Activated CD4-positive, alpha-beta T cell treated with anti-CD3 and anti-CD28 coated beads, Interleukin-2, Interleukin-4, amounts not matched to agents 100 ng/mL and 50 ng/mL, durations not matched to agents 16 hours and 8 hours (primary cell): ENCODE data around the gene ERI3.

Experiments
- DNase-seq: peaks from one replicate; pipeline ENCODE4 v3.0.0-alpha.2; 2020; ENCODE audit warnings: low spot score

Gene ERI3

GRCh38 chr1:44316231-44316759, 38.8 kb downstream of the ERI3 start:
- DNase-seq = peak; percentile 60

GRCh38 chr1:44315521-44315920, 39.5 kb downstream of the ERI3 start:
- no peak for DNase-seq

- no peak for DNase-seq
These were observed 40.6 kb downstream of the ERI3 start for GRCh38 chr1:44314452-44314851.

GRCh38 chr1:44313265-44313918, 41.7 kb downstream of the ERI3 start:
- no peak for DNase-seq

DNA sequence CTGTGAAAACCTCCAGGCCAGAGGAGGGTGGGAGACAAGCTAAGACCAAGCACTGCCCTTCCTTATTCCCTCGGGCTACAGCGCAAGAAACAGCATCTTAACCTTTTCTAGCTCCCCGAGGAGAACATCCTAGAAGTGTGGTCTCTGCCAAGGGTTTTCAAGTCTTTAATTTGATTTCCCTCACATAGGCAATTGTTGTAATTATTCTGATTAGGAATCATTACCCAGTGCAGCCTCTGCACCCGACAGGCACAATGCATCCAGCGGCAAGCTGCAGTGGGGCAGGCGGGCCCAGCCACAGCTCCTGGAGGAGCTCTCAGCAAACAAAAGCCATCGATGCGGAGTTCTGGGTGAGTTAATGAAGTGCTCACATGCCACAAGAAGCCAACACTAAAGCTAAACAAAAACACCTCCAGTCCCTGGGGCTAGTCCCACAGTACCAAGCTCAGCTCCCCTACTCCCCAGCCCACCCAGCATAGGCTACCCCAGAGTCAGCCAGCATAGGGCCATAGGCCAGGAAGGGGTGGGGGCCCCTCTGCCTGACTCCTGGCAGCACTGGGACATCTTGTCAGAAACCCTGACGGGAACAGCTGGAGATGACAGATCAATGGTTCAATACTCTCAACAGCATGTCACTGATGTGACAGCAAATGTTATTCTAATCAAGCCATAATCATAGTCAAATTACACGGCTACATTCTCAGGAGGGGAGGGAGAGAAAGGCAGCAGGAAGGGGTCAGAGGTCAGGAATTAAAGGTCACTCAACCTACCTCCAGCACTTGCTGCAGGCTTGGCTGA, 42.5 kb downstream of the ERI3 start:
- no peak for DNase-seq

GRCh38 chr1:44310006-44310405, 45.1 kb downstream of the ERI3 start:
- DNase-seq = no peak

DNA sequence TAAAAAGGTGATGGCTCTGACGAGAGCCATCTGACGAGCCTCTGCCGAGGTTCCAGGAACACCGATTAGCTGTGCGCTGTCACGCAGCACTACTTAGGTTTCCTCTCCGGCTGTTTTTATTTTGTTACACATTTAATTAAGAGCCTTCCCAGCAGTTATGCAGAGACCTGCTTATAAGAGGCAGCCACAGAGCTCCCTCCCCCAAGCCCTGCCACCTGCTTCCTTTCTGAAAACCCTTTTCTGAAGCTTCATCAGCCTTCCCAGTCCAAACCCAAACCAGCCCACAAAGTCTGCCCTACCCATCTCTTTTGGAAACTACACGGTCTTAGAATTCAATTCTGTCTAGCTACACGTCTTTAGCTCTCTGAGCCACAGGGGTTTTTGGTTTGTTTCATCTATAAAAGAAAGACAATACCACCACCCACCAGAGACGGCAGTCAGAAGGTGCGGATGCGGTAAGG, 49.1 kb downstream of the ERI3 start:
- no peak for DNase-seq

DNA sequence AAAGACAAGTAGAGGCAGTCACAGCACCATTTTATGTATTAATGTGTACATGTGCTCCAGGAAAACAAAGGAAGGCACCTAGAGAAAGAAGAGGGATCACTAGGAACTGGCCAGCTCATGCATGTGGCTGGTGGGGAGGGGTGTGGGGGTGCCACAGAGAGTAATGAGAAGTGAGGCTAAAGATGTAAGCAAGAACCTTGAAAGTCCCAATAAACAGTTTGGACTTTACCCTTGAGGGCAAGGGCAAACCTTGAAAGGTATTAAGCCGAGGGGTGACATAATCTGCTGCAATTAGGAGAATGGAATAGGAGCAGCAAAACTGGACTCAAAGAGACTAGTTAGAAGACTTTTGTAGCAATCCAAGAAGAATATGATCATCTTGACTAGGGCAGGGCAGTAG, 51.5 kb downstream of the ERI3 start:
- no peak for DNase-seq

DNA sequence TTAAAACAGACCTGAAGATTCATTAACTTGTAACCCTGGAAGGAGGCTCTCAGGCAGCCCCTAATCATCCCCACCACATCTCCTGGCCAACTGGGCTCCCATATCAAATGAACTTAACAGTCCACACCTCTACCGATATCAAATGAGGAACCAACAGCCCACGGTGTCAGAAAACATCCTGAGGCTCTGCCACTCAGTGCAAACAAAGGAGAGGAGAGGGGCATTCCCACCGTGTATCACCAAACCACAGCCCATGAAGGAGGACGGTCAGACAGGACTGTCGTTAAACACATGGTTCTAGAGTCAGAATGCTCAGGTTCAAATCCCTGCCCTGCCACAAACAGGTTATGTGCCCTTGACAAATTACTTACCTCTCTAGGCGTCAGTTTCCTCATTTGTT, 52.5 kb downstream of the ERI3 start:
- no peak for DNase-seq

- no peak for DNase-seq
These were observed 53.6 kb downstream of the ERI3 start for GRCh38 chr1:44301442-44301841.

- DNase-seq = no peak
These were observed 54.2 kb downstream of the ERI3 start for GRCh38 chr1:44300852-44301251.

GRCh38 chr1:44297695-44298400, 57.2 kb downstream of the ERI3 start:
- DNase-seq = no peak

DNA sequence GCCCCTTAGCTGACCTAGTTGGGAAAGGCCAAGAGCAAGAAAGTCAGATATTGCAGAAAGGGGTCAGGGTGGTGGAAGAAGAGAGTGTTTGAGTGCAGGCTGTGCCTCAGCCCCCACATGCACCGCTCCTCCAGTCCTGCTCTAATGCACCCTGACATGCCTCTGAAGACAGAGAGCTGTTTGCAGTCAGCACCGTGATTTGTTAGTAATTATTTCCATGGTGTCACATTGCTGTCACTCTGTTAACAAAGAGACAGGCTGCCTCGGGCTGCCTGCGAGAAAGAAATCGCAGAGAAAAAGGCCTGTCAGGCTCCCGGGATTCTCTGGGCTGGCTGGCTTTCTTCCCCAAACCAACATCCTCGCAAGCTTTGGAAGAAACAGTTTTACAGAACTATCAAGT, 58.3 kb downstream of the ERI3 start:
- DNase-seq = no peak

GRCh38 chr1:44296086-44296485, 59.0 kb downstream of the ERI3 start:
- DNase-seq = no peak

- DNase-seq = no peak
These were observed 60.5 kb downstream of the ERI3 start for GRCh38 chr1:44294588-44295007.

GRCh38 chr1:44293761-44294315, 61.2 kb downstream of the ERI3 start:
- DNase-seq = no peak

DNA sequence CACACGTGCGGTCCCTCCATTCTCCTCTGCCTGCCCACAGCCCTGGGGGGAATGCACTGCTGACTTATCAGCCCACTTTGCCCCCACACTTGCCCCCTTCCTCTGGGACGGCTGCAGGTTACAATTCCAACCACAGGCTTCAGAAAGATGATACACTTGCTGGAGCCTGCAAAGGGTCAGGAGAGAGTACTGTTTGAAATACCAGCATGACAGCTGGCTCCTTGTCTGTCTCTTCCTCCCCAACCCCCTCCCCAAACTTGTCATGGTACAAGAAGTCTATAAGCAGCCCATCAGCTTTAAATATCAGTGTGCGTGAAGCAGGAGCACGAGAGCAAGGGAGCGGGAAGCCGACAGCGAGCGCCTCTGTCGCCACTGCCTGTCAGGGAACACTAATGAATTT, 62.4 kb downstream of the ERI3 start:
- DNase-seq = no peak

- DNase-seq = no peak
These were observed 64.6 kb downstream of the ERI3 start for GRCh38 chr1:44290250-44291094.

GRCh38 chr1:44289530-44289929, 65.5 kb downstream of the ERI3 start:
- DNase-seq = no peak

GRCh38 chr1:44288883-44289282, 66.2 kb downstream of the ERI3 start:
- no peak for DNase-seq

DNA sequence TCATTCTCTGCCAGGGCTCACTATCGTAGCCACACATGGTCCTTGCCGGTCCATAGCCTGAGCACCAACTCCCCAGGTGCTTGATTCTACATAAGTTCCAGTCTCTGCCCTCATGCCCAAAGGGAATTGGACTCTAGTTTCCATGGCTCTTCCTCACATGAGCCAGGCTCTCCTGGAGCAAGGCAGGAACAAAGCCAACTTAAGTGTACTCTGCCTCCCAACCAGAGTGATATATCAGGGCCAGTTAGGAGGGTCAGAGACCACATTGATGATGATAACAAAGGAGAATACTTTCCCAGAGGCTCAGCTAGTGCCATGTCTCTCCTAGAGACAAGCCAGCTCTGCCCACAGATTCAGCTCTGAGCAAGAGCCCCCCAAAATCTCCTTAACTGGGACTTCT, 70.9 kb downstream of the ERI3 start:
- DNase-seq = no peak
